ENCODE measurements around the gene NEU2. TPM values are rescaled to one million over a fixed set of nuclear protein-coding genes. Genes with fewer than 3 reads are reported as not detected.

The NEU2 gene
- total and polyA plus RNA-seq, 2 of the 13 experiments (the other 11 are each of a cell fraction or from before 2014, with no cell fraction given), result not detected

DNA sequence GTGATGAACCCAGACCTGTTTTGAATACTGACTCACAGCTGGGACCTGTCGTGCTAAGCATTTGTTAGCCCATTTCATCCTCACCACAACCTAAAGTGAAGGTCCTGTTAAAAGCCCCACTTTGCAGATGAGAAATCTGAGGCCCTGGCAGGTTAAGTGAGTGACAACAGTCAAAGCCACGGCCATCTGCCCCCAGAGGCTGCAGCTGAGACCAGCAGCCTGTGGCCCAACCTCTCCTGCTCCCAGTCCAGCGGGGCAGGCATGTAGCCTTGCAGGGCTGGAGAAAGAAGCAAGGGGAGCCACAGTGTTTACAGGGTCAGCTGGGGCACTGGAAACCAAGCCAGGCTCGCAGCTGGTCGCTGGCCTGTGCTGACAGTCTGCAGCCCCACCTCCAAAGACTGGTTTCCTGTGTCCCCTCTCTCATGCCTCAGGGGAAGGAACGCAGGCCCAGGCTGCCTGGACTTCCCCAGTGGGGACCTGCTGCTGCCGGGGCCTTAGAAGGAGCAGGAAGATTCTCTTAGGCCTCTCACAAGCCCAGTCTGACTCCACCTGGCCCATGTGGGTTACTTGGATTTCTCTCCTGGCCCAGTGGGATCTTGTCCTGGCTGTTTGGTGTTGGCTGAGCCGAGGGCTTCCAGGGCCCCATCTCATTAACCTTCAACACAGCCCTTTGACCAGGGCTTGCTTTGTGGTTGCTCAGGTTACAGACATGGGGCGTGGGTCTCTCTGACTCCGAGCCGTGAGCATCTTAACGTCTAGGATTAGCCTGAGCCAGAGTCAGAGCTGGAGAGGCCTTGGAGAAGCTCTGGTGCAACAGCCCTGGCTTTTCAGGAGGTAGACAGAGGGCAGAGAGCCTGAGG, 29.3 kb downstream of the NEU2 start (continued):
- TF ChIP-seq, protein P1, sequence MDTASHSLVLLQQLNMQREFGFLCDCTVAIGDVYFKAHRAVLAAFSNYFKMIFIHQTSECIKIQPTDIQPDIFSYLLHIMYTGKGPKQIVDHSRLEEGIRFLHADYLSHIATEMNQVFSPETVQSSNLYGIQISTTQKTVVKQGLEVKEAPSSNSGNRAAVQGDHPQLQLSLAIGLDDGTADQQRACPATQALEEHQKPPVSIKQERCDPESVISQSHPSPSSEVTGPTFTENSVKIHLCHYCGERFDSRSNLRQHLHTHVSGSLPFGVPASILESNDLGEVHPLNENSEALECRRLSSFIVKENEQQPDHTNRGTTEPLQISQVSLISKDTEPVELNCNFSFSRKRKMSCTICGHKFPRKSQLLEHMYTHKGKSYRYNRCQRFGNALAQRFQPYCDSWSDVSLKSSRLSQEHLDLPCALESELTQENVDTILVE (CRISPR knock-in tag; IDR thresholded peaks at IDR 0.05), result peak; percentile 18; the same call in 1 of the 2 replicates
- TF ChIP-seq ZSCAN9 (CRISPR knock-in tag; IDR thresholded peaks at IDR 0.05; ENCODE audit: borderline replicate concordance) (peak; percentile 61; the same call in 1 of the 2 replicates), MAF1 (CRISPR knock-in tag; IDR thresholded peaks at IDR 0.05; ENCODE audit: borderline replicate concordance) (no peak), POLR2A (IDR thresholded peaks at IDR 0.05; ENCODE audit: insufficient read depth in 1 of 2, low read depth in 2 of 2, low read length in 2 of 2) (peak in 1 of 2 experiments; percentile 66; a peak in 2 of 4 replicates), ZSCAN20 (CRISPR knock-in tag; IDR thresholded peaks at IDR 0.05; ENCODE audit: borderline replicate concordance) (peak; percentile 61; the same call in 1 of the 2 replicates), ARNT2 (CRISPR knock-in tag; IDR thresholded peaks at IDR 0.05; ENCODE audit: low read depth) (peak; percentile 59; the same call in 1 of the 2 replicates), ZFP36L2 (CRISPR knock-in tag; IDR thresholded peaks at IDR 0.05) (no peak; the same call in none of the 2 replicates), ZFP37 (CRISPR knock-in tag; IDR thresholded peaks at IDR 0.05; ENCODE audit: borderline replicate concordance) (peak; percentile 19; the same call in 1 of the 2 replicates), ZNF629 (CRISPR knock-in tag; conservative IDR thresholded peaks at IDR 0.05) (peak; percentile 99), ZNF354B (CRISPR knock-in tag; IDR thresholded peaks at IDR 0.05) (no peak), CEBPB (IDR thresholded peaks at IDR 0.05; ENCODE audit: borderline replicate concordance, low read depth, low read length) (no peak; the same call in 1 of the 2 replicates), HMG20B (CRISPR knock-in tag; conservative IDR thresholded peaks at IDR 0.05) (no peak), CBX2 (IDR thresholded peaks at IDR 0.05; ENCODE audit: low read depth, low read length) (no peak), CBX2 (CRISPR knock-in tag; IDR thresholded peaks at IDR 0.05; ENCODE audit: low read depth) (no peak), MBNL3 (CRISPR knock-in tag; conservative IDR thresholded peaks at IDR 0.05) (no peak)
- TF ChIP-seq, protein P2, sequence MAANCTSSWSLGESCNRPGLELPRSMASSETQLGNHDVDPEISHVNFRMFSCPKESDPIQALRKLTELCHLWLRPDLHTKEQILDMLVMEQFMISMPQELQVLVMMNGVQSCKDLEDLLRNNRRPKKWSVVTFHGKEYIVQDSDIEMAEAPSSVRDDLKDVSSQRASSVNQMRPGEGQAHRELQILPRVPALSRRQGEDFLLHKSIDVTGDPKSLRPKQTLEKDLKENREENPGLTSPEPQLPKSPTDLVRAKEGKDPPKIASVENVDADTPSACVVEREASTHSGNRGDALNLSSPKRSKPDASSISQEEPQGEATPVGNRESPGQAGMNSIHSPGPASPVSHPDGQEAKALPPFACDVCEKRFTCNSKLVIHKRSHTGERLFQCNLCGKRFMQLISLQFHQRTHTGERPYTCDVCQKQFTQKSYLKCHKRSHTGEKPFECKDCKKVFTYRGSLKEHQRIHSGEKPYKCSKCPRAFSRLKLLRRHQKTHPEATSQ (CRISPR knock-in tag; IDR thresholded peaks at IDR 0.05; ENCODE audit: borderline replicate concordance), result no peak
- TF ChIP-seq, protein P3, sequence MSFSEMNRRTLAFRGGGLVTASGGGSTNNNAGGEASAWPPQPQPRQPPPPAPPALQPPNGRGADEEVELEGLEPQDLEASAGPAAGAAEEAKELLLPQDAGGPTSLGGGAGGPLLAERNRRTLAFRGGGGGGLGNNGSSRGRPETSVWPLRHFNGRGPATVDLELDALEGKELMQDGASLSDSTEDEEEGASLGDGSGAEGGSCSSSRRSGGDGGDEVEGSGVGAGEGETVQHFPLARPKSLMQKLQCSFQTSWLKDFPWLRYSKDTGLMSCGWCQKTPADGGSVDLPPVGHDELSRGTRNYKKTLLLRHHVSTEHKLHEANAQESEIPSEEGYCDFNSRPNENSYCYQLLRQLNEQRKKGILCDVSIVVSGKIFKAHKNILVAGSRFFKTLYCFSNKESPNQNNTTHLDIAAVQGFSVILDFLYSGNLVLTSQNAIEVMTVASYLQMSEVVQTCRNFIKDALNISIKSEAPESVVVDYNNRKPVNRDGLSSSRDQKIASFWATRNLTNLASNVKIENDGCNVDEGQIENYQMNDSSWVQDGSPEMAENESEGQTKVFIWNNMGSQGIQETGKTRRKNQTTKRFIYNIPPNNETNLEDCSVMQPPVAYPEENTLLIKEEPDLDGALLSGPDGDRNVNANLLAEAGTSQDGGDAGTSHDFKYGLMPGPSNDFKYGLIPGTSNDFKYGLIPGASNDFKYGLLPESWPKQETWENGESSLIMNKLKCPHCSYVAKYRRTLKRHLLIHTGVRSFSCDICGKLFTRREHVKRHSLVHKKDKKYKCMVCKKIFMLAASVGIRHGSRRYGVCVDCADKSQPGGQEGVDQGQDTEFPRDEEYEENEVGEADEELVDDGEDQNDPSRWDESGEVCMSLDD (CRISPR knock-in tag; IDR thresholded peaks at IDR 0.05; ENCODE audit: borderline replicate concordance), result no peak; the same call in 1 of the 2 replicates
- TF ChIP-seq, protein P4, sequence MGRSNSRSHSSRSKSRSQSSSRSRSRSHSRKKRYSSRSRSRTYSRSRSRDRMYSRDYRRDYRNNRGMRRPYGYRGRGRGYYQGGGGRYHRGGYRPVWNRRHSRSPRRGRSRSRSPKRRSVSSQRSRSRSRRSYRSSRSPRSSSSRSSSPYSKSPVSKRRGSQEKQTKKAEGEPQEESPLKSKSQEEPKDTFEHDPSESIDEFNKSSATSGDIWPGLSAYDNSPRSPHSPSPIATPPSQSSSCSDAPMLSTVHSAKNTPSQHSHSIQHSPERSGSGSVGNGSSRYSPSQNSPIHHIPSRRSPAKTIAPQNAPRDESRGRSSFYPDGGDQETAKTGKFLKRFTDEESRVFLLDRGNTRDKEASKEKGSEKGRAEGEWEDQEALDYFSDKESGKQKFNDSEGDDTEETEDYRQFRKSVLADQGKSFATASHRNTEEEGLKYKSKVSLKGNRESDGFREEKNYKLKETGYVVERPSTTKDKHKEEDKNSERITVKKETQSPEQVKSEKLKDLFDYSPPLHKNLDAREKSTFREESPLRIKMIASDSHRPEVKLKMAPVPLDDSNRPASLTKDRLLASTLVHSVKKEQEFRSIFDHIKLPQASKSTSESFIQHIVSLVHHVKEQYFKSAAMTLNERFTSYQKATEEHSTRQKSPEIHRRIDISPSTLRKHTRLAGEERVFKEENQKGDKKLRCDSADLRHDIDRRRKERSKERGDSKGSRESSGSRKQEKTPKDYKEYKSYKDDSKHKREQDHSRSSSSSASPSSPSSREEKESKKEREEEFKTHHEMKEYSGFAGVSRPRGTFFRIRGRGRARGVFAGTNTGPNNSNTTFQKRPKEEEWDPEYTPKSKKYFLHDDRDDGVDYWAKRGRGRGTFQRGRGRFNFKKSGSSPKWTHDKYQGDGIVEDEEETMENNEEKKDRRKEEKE (IDR thresholded peaks at IDR 0.05), result no peak
- TF ChIP-seq, protein P5, sequence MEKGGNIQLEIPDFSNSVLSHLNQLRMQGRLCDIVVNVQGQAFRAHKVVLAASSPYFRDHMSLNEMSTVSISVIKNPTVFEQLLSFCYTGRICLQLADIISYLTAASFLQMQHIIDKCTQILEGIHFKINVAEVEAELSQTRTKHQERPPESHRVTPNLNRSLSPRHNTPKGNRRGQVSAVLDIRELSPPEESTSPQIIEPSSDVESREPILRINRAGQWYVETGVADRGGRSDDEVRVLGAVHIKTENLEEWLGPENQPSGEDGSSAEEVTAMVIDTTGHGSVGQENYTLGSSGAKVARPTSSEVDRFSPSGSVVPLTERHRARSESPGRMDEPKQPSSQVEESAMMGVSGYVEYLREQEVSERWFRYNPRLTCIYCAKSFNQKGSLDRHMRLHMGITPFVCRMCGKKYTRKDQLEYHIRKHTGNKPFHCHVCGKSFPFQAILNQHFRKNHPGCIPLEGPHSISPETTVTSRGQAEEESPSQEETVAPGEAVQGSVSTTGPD (CRISPR knock-in tag; IDR thresholded peaks at IDR 0.05), result peak; percentile 79; the same call in 1 of the 2 replicates

All from HepG2 (cell line).